CD4-positive, alpha-beta T cell (primary cell): ENCODE results near the gene NCL. TPM values are rescaled to one million over a fixed set of nuclear protein-coding genes. Genes with fewer than 3 reads are reported as not detected.

ENCODE experiments used
- ATAC-seq: fragments of 200-7000 bp; cut with Tn5 transposase; one replicate; pipeline ENCODE4 v1.10.0; 2022; ENCODE audit warnings: mild to moderate bottlenecking; ENCODE audit not compliant: poor library complexity
- CTCF ChIA-PET: fragments of 350-600 bp; sonication (Branson Sonifier 250); formaldehyde crosslinking; loops from one replicate; lab custom pipeline; 2021; ENCODE audit warnings: antibody characterized with exemption, inconsistent platforms; lab: Charles Lee
- POLR2A ChIA-PET: fragments of 350-600 bp; sonication (Branson Sonifier 250); formaldehyde crosslinking; loops from one replicate; lab custom pipeline; 2021; ENCODE audit warnings: antibody characterized with exemption, inconsistent platforms; lab: Charles Lee
- DNase-seq, 14 experiments: peaks; one replicate each; pipeline ENCODE4 v3.0.0-alpha.2; 2013 to 2020; ENCODE audit warnings: mixed read lengths in 2 of 14
- H3K27ac ChIP-seq, 2 donors: one replicate each; pipeline versions ENCODE4 v1.5.1 to v1.7.0; 2013; ENCODE audit warnings: low read length in 2 of 2, low read depth in 1 of 2, mild to moderate bottlenecking in 1 of 2
- H3K27me3 ChIP-seq, 2 experiments: 1 replicate in 1 of 2; 2 replicates in 1 of 2; pipeline versions ENCODE4 v1.6.1 to v1.7.0; 2013; ENCODE audit warnings: low read length in 2 of 2, control low read depth in 1 of 2, mild to moderate bottlenecking in 1 of 2, moderate library complexity in 1 of 2; ENCODE audit not compliant: insufficient read depth in 2 of 2, control insufficient read depth in 1 of 2
- H3K36me3 ChIP-seq: one replicate; pipeline ENCODE4 v1.6.1; 2013; ENCODE audit warnings: low read length, control low read depth; ENCODE audit not compliant: insufficient read depth
- H3K4me1 ChIP-seq: one replicate; pipeline ENCODE4 v1.6.1; 2013; ENCODE audit warnings: low read length, control low read depth; ENCODE audit not compliant: insufficient read depth
- H3K4me3 ChIP-seq: one replicate; pipeline ENCODE4 v1.5.1; 2013; ENCODE audit warnings: mild to moderate bottlenecking, low read length, moderate library complexity
- H3K9me3 ChIP-seq, 2 experiments: 1 replicate in 1 of 2; 2 replicates in 1 of 2; pipeline versions ENCODE4 v1.6.1 to v1.7.0; 2013; ENCODE audit warnings: low read length in 2 of 2, mild to moderate bottlenecking in 2 of 2, control low read depth in 1 of 2, moderate library complexity in 1 of 2; ENCODE audit not compliant: control insufficient read depth in 1 of 2, insufficient read depth in 1 of 2
- H3K27ac Mint-ChIP-seq: one replicate; pipeline ENCODE4 v1.8.0; 2020; ENCODE audit warnings: mixed read lengths
- H3K27me3 Mint-ChIP-seq: one replicate; pipeline ENCODE4 v1.8.0; 2021; ENCODE audit warnings: mixed read lengths
- H3K36me3 Mint-ChIP-seq: one replicate; pipeline ENCODE4 v1.8.0; 2021; ENCODE audit warnings: low read depth, mixed read lengths
- H3K4me1 Mint-ChIP-seq: one replicate; pipeline ENCODE4 v1.8.0; 2021; ENCODE audit warnings: low read depth, mixed read lengths
- H3K4me3 Mint-ChIP-seq: one replicate; pipeline ENCODE4 v1.8.0; 2020; ENCODE audit warnings: mild to moderate bottlenecking, mixed read lengths
- H3K9me3 Mint-ChIP-seq: one replicate; pipeline ENCODE4 v1.8.0; 2020; ENCODE audit warnings: mixed read lengths
- CTCF ChIP-seq: fragments of 200-600 bp; IDR thresholded peaks from one replicate; pipeline ENCODE4 v1.8.0; 2022; ENCODE audit warnings: antibody characterized with exemption, mild to moderate bottlenecking
- intact Hi-C, 2 experiments: fragments of 100-400 bp; cut with DNase I in 1 of 2; cut with micrococcal nuclease in 1 of 2; formaldehyde crosslinking; loops; one replicate each; pipeline versions ENCODE4 v1.15.1 to v1.9.0; 2023 to 2025; cut with DNase I, micrococcal nuclease
- total RNA-seq, 174 experiments: library from RNA in 2 of 174; stranded (reverse) in 2 of 174; gene quantifications; one replicate each; pipeline ENCODE4 v1.2.3 and lab custom pipeline; 2021 to 2026

NCL gene
- total RNA-seq, 2 experiments from 2014 or later, result 387 to 395 TPM

- Histone ChIP-seq H3K36me3 (peaks cover 84% of the 10 kb centered on the region), H3K9me3 (no peaks in the 10 kb centered on the region), H3K27ac (no peak overlapping the region), H3K4me3 (no peak overlapping the region), H3K27me3 (no peaks in the 10 kb centered on the region), H3K4me1 (peaks cover 20% of the 10 kb centered on the region)
- H3K27ac Mint-ChIP-seq, result peak overlapping the region; percentile 14
- TF ChIP-seq CTCF, result no peak
- DNase-seq, result no peak
- POLR2A ChIA-PET, result interaction anchor here (0.8 to 5.9 kb wide), 2 partner anchors 8 to 352 kb away, joined by 3 to 117 read pairs; partner anchors contain the start of gene NCL
- no peak for ATAC-seq
- no peaks in the 10 kb centered on the region for H3K27me3 Mint-ChIP-seq
- peaks cover 93% of the 10 kb centered on the region for H3K36me3 Mint-ChIP-seq
- H3K4me3 Mint-ChIP-seq, result no peak overlapping the region
- intact Hi-C loops, result no loop called here
- CTCF ChIA-PET, result no interaction called here
- no peaks in the 10 kb centered on the region for H3K9me3 Mint-ChIP-seq
- peaks cover 45% of the 10 kb centered on the region for H3K4me1 Mint-ChIP-seq
These were observed 8.4 kb downstream of the NCL start for GRCh38 chr2:231455890-231456289.

GRCh38 chr2:231455222-231455621 is 9.1 kb downstream of the NCL start:
- CTCF ChIA-PET, result no interaction called here
- no peak for ATAC-seq
- POLR2A ChIA-PET, result interaction anchor here (5.9 kb wide), 1 partner anchor 9 kb away, joined by 117 read pairs; the partner anchor contains the start of gene NCL

GRCh38 chr2:231454361-231454791 is 9.9 kb downstream of the NCL start:
- H3K27me3 ChIP-seq, result no peaks in the 10 kb centered on the region
- Mint-ChIP-seq H3K36me3 (peaks cover 78% of the 10 kb centered on the region), H3K27me3 (no peaks in the 10 kb centered on the region), H3K27ac (peak overlapping the region; percentile 39), H3K9me3 (no peaks in the 10 kb centered on the region), H3K4me3 (no peak overlapping the region), H3K4me1 (peaks cover 33% of the 10 kb centered on the region)
- H3K4me1 ChIP-seq, result peaks cover 9% of the 10 kb centered on the region
- intact Hi-C loops, result loop anchor here (5.0 kb wide), 2 partner anchors 157 to 627 kb away; no protein-coding TSS in a partner anchor
- no peak overlapping the region for H3K4me3 ChIP-seq
- ATAC-seq (no peak), DNase-seq (no peak)
- CTCF ChIA-PET, result no interaction called here
- no peaks in the 10 kb centered on the region for H3K9me3 ChIP-seq
- H3K27ac ChIP-seq, result no peak overlapping the region
- POLR2A ChIA-PET, result interaction anchor here (5.9 kb wide), 1 partner anchor 9 kb away, joined by 117 read pairs; the partner anchor contains the start of gene NCL
- peaks cover 68% of the 10 kb centered on the region for H3K36me3 ChIP-seq
- no peak for TF ChIP-seq CTCF

More at GRCh38 chr2:231455222-231455621, 9.1 kb downstream of the NCL start:
- H3K36me3 ChIP-seq, result peaks cover 77% of the 10 kb centered on the region
- H3K27me3 ChIP-seq, result no peaks in the 10 kb centered on the region
- no peaks in the 10 kb centered on the region for H3K27me3 Mint-ChIP-seq
- H3K27ac ChIP-seq, result no peak overlapping the region
- no peak overlapping the region for H3K4me3 ChIP-seq
- no peaks in the 10 kb centered on the region for H3K9me3 ChIP-seq
- H3K9me3 Mint-ChIP-seq, result no peaks in the 10 kb centered on the region
- intact Hi-C loops, result no loop called here
- H3K27ac Mint-ChIP-seq, result peak overlapping the region; percentile 14
- peaks cover 87% of the 10 kb centered on the region for H3K36me3 Mint-ChIP-seq
- no peak for DNase-seq
- peaks cover 16% of the 10 kb centered on the region for H3K4me1 ChIP-seq
- H3K4me1 Mint-ChIP-seq, result peaks cover 39% of the 10 kb centered on the region
- H3K4me3 Mint-ChIP-seq, result peak overlapping the region; percentile 2
- no peak for TF ChIP-seq CTCF
